Stimulated activated CD8-positive, alpha-beta memory T cell treated with anti-CD3 and anti-CD28 coated beads, Interleukin-15, amount 100 ng/mL, for 4 hours (primary cell): ENCODE measurements around the gene STMN3.
"Not testable (repeated sequence)": the region's sequence is repeated elsewhere in the genome, so short reads cannot be mapped to it uniquely, and the experiment has no call there.

Experiments
- DNase-seq, 2 donors: peaks; one replicate each; pipeline ENCODE4 v3.0.0-alpha.2; 2020; ENCODE audit warnings: low read depth in 2 of 2

STMN3 gene

DNA sequence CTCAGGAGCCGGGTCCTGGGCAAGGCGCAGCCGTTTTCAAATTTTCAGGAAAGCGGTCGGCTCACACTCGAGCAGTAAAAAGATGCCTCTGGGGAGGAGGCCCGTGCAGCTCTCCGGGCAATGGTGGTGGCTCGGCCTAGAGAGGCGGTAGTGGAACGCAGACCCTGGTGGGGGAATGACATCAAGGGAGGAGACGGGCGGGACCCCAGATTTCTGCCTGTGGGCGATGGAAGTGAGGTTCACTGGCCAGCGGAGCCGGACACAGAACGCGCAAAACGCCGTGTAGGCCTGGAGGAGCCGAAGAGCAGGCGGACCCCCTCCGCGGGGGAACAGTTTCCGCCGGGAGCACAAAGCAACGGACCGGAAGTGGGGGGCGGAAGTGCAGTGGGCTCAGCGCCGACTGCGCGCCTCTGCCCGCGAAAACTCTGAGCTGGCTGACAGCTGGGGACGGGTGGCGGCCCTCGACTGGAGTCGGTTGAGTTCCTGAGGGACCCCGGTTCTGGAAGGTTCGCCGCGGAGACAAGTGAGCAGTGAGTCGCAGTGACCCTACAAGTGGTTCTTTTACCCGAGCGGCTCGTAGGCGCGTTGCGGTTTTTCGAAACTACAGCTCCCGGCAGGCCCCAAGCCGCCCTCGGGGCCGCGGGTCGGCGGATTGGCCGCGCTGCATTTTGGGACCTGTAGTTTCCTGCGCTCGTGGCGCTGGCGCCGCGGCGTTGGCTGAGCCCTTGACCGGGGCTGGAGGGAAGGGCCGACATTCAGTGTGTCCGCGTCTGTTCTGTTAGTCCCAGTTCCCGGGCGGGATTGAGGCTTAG is 4.9 kb upstream of the STMN3 start, which contains the start of gene RTEL1:
Gene RTEL1, plus strand, starts transcription at position 376 of the 812 bp plus-strand sequence. CDS start 1,091 bp downstream, outside the sequence.
- peak; percentile 71 to 80 for DNase-seq

GRCh38 chr20:63657260-63657936 is 4.2 kb upstream of the STMN3 start:
- no peak for DNase-seq

DNA sequence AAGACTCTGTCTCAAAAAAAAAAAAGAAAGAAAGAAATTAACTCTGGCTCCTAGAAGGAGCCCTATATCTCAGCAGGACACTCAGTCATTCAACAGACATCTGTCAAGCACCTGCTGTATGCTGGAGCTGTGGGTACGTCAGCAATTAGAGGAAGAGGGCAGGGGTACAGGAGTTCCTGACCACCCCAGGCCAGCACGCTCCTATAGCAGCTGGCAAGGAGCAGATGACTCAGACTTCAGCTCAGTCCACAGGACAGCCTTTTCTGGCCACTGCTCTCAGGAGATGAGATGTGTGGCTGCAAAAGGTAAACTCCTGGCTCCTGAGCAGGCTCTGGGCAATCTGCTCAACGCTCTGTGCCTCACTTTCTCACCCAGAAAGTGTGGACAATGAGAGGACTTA is 3.2 kb upstream of the STMN3 start:
- DNase-seq: no peak

- DNase-seq: no peak
Observed at GRCh38 chr20:63655249-63655648, 2.0 kb upstream of the STMN3 start.

GRCh38 chr20:63653974-63654668 is 897 bp upstream of the STMN3 start:
- no peak for DNase-seq

DNA sequence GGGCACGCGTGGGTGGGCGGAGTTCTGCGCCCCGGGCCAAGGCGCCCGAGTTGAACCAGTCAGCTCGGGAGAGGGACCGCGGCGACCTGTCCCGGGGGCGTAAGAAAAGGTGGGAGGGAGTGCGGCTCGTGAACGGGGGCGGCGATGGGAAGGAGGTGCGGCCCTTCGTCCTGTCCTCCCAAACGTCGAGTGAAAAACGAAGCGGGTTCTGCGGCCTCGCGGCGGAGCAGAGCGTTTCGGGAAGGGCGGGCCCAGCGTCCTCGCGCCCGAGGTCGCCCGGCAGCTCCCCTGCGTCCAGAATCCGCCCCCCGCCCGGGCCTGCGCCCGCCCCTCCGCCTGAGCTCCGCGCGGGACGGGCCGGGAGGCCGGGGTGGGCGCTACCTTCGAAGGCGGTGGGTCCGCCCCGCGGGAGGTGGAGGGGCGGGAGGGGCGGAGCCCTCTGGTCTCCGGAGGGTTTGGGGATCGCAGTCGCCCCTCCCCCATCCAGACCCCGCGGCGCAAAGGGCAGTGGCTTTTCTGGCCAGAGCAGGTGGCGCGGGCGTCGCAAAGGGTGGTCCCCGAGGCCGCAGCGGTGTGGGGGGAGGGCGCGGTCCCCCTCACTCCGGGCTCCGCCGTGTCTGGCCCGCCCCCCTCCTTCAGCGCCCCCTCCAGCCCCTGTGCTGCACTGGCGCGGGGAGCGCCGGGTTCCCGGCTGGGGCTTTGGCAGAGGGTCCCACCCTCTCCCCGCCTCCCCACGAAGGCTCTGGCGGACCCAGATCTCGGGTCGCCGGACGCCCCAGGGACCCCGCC is 838 bp downstream of the STMN3 start:
- no peak for DNase-seq

GRCh38 chr20:63651942-63652191 is 1.4 kb downstream of the STMN3 start:
- no peak for DNase-seq

DNA sequence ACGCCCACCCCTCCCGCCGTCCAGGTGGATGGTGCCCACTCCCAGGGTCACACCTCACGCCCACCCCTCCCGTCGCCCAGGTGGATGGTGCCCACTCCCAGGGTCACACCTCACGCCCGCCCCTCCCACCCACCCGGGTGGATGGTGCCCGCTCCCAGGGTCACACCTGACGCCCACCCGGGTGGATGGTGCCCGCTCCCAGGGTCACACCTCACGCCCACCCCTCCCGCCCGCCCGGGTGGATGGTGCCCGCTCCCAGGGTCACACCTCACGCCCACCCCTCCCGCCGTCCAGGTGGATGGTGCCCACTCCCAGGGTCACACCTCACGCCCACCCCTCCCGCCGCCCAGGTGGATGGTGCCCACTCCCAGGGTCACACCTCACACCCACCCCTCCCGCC is 2.7 kb downstream of the STMN3 start:
- DNase-seq: not testable (repeated sequence)

DNA sequence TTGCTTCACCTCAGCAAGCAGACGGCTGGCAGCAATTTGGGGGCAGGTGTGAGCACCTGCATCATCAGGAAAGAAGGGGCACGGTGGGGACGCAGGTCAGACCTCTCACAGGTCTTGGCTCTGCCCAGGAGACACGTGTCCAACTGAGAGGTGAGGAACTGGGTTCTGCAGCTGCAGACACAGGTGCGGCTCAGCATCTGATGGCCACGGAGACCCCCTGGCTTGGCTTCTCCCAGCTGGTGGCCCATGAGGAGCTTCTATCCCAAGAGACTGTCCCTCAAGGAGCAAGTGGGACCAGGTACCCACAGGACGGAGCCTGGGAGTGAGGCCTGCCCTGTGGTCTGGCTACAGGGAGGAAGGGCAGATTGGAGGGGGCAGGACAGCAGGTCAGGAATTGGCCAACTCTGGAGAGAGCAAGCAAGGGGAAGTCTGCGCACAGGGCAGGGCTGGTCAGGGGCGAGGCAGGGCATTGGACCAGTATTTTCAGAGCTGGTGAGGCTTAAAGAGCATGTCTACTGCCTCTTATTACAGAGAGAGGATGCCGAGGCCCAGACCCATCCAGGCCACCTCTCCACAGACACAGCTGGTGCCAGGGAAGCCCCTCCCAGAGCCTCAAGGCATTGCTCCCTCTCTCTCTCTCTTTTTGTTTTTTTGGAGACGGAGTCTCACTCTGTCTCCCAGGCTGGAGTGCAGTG is 4.2 kb downstream of the STMN3 start:
- no peak for DNase-seq

- DNase-seq: no peak
Observed at GRCh38 chr20:63648190-63648589, 5.0 kb downstream of the STMN3 start.

GRCh38 chr20:63645218-63645617 is 8.0 kb downstream of the STMN3 start:
- no peak for DNase-seq

GRCh38 chr20:63643946-63644345 is 9.3 kb downstream of the STMN3 start:
- no peak for DNase-seq

DNA sequence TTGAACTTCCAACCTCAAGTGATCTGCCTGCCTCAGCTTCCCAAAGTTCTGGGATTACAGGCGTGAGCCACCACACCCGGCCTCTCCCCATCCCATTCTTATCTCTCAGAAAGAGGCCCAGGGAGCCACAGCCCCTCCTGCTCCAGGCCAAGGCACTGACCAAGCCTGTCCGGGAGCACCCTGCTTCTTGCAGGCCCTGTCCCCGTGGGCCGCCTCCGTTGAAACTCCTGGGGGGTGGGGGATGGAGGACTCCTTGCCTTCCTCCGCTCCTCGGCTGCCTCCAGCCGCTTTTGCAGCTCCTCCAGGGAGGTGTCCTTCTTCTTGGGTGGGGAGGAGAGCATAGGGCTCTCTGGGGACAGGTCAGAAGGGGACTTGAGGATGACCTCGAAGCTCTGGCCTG is 9.7 kb downstream of the STMN3 start:
- no peak for DNase-seq

- no peak for DNase-seq
Observed at GRCh38 chr20:63642527-63643247, 10.5 kb downstream of the STMN3 start.

DNA sequence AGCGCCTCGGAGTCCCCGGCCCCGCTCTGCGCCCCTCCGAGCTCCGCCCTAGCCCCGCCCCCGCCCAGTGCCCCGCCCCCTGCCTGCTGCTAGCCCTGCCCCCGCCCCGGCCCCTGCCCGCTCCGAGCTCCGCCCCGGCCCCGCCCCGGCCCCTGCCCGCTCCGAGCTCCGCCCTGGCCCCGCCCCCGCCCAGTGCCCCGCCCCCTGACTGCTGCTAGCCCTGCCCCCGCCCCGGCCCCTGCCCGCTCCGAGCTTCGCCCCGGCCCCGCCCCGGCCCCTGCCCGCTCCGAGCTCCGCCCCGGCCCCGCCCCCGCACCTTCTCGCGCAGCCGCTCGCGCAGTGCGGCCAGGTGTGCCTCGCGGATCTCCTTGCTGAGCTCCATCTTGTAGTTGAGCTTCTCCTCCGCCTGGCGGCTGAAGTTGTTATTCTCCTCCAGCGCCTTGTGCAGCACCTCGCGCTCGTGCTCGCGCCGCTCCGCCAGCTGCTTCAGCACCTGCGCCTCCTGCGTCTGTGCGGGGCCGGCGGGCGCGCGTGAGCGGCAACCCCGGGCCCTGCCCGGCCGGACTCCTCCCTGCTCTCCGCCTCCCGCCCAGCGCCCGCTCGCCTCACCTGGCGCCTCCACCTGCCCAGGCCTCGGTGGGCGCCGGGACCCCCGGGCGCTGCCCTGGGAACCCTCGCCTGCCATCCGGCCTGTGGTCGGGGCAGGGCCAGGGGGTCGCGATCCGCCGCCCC is 11.3 kb downstream of the STMN3 start:
- DNase-seq: peak; percentile 92 to 93

- DNase-seq: no peak
Observed at GRCh38 chr20:63641146-63641791, 12.0 kb downstream of the STMN3 start.

GRCh38 chr20:63640686-63641085 is 12.5 kb downstream of the STMN3 start:
- DNase-seq: not testable (repeated sequence)

DNA sequence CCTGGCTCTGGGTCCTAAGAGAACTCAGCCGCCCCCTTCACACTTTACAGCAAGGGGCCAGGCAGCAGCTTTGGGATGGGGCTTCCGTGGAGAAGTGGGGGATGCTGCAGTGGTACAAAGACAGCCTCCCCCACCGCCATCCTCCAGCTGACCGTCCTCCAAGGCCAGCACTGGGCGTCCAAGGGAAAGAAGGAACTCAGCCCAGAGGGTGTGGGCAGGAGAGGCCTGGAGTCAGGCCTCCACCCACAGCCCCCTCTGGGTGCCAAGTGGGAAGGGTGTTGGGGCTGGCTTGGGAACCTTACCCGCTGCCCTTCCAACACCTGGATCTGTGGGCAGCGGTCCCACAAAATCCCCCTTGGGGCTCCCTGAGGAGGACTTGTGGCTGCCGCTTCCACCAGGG is 13.1 kb downstream of the STMN3 start:
- no peak for DNase-seq
